EH (cell line): ENCODE data around the gene PRR4.
A peak's percentile ranks its signal among the peaks of the same experiment; 100 is the strongest.

Experiments
- DNase-seq: peaks from one replicate; pipeline ENCODE4 v3.0.0-alpha.2; 2015; ENCODE audit warnings: low read depth

The PRR4 gene, protein sequence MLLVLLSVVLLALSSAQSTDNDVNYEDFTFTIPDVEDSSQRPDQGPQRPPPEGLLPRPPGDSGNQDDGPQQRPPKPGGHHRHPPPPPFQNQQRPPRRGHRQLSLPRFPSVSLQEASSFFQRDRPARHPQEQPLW

DNA sequence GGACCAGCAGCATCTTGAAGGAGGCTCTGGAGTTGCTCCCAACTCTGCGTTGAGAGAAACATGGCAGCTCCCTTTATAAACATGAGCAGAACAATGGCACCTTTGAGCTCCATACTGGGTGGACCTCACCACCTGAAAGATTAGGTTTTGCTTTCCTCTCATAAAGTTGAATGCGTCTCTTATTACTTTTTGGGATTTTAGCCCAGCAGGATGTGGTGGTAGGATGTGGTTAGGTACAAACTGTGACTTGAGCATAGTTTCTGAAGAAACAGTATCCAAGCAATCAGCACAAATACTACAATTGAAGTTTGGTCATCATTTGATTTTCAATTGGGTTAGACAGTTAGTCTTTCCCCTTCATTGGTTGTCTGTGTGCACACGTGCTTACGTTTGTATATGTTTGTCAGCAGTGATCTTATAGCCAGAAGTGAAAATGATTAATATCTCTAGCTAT, at the start of gene PRR4:
PRR4 (minus strand) TSS at position 51 of the 454 bp plus-strand sequence; CDS start at position 13, 38 bp downstream.
- no peak for DNase-seq

DNA sequence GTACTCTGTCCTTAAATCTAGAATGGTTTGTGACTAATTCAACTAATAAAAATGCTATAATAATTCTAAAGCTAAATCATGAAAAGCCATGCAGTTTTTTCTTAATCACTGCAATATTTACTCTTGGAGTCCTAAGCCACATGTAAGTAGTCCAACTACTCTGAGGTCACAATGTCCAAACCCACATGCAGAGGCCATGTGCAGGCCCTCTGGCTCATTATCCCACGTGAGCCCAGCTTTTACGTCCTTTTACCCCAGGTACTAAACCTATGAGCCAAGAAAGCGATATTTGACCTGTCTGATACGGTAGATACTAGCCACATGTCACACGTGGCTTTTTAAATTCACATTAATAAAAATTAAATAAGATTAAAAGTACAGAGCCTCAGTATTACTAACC, 47.6 kb upstream of the PRR4 start:
- no peak for DNase-seq

DNA sequence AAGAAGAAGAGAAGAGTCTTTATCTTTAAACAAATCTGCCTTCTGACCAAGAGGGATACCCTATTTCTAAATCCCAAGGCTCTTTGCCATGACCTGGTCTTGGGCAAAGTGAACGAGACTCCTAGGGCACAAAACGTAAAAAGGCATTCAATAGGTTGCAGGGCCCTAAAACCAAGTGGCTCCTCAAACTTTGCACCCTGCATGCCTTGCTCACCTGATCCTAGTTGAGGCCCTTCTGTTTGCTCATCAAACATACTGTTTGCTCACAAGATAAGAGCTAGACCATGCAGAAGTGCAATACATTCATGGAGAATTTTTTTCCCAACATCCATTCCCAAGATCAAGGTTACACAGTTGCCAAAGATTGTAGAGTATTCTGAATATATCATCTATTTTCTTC, 42.7 kb upstream of the PRR4 start:
- no peak for DNase-seq

DNA sequence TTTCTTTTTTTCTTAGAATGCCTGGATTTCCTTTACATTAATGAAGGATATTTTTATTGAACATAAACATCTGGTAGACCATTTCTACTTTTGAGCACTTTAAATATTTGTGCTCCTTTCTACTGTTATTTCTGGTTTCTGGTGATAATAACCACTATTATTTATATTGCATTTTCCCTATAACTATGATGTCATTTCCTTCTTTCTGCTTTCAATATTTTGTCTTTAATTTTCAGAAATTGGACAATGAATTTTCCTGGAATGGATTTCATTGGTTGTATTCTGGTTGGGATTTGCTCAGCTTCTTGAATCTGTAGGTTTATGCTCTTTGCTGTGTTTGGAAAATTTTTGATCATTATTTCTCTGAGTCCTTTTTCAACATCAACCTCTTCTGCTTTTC, 40.0 kb upstream of the PRR4 start:
- DNase-seq, result no peak

DNA sequence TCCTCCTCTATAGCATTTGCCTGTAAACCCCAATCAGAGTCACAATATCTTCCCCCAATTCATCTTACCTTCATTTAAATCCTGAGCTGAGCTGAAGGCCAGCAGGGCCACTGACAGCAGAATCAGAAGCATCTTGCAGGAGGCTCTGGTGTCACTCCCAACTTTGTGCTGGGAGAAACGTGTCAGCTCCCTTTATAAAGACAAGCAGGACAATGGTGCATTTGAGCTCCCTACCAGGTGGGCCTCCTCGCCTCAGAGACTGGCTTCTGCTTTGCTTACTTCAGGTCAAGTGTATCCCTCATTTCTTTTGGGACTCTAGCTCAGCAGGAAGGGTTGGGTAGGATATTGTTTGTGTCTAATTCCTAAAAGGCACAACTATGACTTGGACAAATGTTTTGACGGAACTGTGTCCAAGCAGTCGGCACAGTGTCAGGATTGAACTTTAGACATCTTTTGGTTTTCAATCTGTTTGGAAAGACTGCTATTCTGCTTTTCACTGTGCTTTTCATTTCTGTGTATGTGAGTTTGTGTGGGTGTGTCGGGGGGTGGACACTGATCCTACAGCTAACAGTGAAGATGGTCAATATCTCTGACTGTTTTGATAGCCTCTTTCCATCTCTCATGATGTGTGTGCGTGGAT, 34.9 kb upstream of the PRR4 start, which contains the start of gene PRH1:
PRH1 (minus strand) TSS at position 170 of the 640 bp plus-strand sequence; CDS start at position 132, 38 bp downstream.
- no peak for DNase-seq

DNA sequence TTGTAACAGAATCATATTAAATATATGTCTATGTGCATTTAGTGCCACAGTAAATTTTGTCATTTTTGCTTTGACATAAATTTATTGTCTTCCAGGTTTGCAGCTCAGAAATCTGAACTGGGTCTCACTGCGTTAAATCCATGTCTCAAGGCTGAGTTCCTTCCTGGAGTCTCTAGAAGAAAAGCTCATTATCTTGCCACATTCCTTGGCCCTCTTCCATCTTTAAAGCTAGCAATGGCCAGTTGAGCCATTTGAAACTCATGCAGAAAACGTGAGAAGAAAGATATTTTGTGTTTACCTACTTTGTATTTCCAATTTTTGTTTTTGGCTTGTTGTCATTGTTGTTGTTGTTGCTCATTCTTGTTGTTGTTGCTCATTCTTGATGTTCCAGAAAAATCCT, 24.1 kb upstream of the PRR4 start:
- peak; percentile 33 for DNase-seq

DNA sequence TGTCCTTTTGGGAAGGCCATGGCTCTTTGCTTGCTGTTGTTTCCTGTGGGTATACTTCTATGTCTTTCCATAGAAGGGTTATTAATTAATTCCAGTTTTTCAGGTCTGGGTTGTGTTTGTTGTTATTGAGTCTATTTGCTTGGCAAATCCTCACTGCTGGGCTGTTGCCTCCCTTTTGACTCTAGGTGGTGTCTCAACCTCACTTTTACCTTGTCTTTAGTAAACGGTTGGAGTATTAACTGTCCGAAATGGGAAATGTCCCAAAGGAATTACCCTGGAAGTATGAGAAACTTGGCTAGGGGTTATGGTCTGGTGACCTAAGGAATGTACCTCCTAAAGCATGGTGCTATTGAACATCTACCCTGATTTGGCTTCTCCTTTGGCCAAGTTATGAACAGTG, 18.1 kb upstream of the PRR4 start:
- no peak for DNase-seq

DNA sequence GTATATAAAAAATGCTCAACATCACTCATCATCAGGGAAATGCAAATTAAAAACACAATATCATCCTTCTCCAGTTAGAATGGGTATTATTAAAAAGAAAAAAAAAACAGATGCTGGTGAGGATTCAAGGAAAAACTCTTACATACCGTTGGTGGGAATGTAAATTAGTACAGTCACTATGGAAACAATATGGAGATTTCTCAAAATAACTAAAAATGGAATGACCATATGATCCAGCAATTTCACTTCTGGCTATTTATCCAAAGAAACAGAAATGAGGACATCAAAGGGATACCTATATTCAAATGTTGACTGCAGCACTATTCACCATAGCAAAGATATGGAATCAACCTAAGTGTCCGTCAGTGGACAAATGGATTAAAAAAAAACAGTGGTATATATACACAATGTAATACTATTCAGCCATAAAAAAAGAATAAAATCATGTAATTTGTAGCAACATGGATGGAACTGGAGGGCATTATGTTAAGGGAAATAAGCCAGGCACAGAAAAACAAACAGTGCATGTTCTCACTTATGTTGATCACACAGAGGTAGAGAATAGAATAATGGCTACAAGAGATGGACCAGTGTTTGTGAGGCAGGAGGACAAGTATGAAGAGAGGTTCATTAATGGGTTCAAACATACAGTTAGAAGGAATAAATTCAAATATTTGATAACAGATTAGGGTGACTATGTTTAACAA, 14.4 kb upstream of the PRR4 start:
- peak; percentile 12 for DNase-seq

DNA sequence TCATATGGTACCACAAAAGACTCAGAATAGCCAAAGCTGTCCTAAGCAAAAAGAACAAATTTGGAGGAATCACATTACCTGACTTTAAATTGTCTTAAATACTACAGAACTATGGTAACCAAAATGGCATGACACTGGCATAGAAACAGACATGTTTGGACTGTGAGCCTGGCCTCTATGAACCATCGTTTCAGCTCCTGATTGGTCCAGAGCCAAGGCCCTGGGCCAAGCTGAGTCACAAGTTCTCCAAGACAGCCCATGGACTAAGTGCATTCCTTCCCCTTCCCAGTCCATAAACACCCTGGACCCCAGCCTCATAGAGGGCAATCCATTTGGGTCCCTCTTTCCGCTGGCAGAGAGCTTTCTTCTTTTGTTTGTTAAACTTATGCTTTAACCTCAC, 12.1 kb upstream of the PRR4 start:
- peak; percentile 32 for DNase-seq

DNA sequence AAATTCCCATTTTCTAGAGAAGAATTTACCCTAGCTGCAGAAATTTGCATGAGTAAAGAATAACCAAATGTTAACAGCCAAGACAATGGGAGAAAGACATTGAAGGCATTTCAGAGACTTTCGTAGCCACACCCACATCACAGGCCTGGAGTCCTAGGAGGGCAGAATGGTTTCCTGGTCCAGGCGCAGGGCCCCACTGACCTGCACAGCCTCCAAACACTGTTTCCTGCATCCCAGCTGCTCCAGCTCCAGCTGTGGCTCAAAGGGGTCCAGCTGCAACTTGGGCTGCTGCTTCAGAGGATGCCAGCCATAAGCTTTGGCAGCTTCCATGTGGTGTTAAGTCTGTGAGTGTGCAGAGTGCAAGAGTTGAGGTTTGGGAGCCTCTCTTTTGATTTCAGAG, 6.5 kb upstream of the PRR4 start:
- no peak for DNase-seq

DNA sequence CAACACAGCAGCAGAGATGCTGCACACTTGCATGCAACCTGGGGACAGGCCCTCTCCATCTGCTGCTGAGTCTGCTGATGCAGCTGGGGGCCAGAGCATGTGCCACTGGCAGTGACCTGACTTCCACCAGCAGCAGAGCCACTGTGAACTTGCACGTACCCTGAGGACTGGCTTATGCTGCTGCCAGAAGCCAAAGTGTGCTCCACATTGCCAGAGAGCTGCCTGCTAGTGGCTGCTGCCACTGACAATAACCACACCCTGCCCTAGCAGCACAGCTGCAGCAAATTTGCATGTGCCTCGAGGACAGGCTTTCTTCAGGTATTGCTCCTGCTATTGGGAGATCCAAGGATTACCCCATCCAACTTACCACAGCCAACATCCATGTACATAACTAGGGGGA, 4.5 kb upstream of the PRR4 start:
- DNase-seq, result no peak

DNA sequence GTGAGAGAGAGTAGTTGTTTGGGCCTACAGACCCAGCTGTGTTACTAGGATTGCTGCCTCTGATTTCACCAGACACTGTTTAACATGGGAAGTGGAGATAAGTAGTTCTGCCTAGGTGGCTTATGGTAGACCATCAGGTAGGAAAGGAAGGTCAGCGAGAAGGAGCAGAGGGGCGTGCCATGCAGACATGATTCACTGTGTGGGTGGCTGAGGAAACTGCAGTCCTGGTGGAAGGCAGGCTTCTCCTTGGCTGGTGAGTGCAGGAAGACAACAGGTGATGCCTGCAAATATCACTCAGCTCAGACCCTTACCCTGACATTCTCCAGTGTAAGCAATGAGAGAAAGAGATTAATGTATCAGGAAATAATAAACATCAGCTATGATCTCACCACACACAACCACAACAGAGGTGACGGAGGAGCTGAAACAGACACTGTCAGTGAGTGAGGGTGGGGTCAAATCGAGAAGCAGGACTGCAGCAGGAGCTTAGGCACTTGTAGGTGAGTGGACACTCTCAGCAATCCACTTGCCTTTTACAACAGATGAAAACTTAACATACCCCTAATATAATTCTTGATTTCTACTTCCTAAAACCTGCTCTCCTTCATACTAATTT, 2.1 kb upstream of the PRR4 start:
- DNase-seq, result no peak

DNA sequence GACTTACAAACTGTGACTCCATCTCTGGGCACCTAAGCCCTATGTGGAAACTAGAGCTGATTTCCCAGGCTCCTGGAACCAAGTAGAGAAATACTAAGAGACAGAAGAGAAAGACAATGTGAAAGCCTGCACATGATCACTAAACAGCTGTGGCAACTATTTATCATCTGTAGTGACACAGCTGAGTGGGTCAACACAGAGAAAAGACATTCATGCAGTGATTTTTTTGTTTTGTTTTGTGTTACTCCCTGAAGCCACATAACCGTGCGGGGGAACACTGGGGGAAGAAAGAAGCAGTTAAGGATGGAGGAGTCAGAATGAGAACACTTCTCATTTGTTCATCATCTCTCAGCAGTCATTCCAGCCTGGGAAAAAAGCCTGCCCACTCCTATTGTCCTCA, 1.5 kb downstream of the PRR4 start:
- no peak for DNase-seq

DNA sequence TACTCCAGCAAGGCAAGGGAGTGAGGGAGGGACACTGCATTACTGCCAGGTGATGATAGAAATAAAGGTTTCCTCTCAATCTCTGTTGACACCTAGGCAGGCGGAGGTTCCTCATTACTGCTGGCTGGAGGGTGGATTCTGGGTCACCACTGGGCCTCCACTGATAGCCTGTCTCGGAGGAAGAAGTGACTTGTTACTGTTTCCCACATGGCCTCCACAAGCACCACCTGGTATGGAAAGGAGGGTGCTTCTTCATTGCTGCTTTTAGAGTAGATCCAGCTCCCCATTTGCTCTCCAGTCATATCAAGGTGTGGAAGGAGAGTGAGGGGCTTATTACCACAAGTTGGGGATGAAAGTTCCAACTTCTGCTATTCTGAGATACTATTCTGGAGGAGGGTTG, 6.4 kb downstream of the PRR4 start:
- no peak for DNase-seq

DNA sequence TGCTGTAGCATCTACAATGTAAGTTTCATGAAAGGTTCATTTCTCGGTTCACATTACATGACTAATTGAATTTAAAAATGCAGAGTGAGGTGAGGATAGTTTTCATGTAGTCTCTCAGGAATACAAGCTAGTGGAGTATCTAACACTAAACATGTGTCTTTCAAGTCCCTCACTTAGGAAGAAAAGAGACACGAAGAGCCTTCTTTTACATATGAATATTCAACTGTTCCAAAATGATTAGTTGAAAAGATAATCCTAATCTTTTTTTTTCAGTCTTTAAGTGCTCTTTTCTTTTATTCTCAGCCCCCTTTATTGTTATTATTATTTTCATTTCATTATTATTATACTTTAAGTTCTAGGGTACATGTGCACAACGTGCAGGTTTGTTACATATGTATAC, 10.8 kb downstream of the PRR4 start:
- no peak for DNase-seq

DNA sequence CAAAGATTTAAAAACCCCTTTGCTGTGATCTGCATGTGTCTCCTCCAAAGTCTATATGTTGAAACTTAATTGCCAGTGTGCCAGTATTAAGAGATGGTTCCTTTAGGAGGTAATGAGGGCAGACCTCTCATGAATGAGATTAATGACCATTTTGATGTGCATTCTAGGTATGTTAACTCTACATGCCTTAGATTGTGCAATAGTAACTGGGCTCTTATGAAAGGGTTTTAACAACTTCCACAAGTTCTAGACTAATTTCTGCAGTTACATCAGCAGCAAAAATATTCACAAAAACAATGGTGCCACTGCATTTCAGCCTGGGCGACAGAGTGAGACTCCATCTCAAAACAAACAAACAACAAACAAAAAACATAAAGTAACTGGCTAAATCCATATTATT, 19.3 kb downstream of the PRR4 start:
- peak; percentile 26 for DNase-seq

DNA sequence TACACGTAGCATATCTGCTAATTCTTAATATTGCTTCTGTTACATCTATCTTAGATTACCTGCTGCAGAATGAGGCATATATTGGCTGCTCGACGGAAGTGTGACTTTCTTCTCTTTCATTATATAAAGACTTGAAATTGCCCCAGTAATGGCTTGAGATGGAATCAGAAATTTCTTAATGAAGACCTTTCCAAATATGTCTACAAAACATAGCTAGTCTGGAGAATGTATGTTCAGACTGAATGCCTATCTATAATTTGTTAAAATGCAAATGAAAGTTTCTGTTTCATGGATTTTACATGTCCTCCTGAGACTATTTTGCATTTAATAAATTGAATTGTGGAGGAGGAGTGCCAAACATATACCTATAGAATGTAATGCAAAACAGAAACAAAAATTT, 23.0 kb downstream of the PRR4 start, which contains the start of gene TAS2R10:
TAS2R10 (minus strand) TSS at position 101 of the 400 bp plus-strand sequence; CDS start at position 12, 89 bp downstream.
- DNase-seq, result no peak

DNA sequence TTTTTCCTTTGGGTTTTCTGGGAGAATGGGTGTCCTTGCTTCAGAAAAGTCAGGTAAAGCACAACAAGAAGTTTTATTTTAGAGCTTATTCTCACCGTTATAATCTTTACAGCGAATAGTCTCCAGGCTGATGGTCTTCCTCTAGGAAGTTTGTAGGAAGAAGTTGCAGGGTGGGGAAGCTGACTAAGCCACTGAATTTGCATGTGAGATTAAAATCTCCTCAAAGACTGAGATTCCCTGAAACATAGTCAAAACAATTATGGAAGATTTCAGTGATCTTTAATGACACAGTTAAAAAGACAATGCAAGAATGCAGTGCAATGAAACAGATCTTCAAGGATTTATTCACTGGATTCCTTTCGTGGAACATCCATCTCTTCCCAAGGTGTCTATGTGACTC, 24.3 kb downstream of the PRR4 start:
- DNase-seq, result peak; percentile 1

DNA sequence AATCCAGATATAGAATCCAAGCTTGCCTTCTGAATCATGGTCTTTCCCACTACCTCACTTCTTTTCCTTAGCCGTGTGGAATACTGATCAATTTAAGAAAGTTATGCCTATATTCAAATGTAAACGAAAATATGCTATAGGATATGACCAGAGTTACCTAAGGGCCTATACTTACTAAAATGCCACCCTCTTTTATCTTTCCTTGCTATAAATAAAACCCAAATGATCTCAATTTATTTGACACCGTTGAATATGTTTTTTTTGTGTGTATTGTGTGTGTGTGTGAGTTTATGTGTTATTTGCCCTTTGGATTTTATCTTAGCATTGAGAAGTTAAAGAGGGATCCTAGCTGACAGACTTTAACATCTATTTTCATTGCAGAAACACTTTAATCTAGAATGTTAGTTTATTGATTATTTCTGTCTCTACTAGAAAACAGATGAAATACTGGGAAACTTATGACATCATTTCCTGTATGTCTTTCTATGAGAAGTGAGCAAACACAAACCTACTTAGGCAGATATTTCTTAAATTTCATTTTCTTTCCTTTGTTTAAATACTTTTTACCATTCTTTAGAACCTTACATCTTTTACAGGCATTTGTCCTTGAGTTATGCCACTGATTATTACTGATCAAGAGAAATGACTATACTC, 37.3 kb downstream of the PRR4 start:
- DNase-seq, result no peak

DNA sequence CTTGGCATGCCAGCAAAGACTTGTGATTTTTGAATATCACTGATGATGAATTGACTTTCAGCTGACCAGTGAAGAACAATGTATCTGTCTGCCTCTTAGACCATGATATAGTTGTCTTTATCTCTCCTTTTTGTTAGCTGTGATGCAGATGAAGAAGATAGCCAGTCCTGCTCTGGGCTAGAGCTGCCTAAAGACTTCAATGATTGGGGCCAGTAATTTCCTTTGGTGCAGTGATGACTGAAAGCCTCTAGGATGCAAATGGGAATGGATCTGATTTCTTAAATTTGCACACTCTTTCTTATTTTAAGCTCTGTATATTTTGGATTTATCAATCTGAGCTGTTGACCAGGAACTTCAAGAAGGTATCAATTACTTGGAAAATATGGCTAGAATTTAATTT, 39.2 kb downstream of the PRR4 start, which contains the start of gene TAS2R9:
TAS2R9 (minus strand) TSS at position 101 of the 400 bp plus-strand sequence; CDS start at position 8, 93 bp downstream.
- no peak for DNase-seq

DNA sequence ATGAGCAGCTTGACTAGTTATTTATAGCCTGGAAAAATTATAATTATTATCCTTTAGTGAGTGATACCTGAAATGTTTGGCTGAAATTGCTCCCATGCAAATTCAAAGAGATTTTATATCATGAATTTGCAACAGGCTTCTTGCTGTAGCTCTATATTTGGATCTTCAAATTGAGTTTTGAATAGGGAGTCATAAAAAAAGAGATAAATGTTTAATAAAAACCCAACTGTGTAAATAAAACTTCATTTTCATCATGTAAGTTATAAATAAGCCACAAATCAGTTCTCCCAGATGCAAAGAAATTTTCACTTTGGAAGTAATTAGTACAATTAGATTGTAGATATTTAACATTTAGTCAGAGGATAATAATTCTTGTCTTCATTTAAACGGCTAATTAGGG, 42.1 kb downstream of the PRR4 start, which contains the start of gene TAS2R8:
TAS2R8 (minus strand) TSS at position 101 of the 400 bp plus-strand sequence. CDS start 306 bp downstream, outside the sequence.
- no peak for DNase-seq

DNA sequence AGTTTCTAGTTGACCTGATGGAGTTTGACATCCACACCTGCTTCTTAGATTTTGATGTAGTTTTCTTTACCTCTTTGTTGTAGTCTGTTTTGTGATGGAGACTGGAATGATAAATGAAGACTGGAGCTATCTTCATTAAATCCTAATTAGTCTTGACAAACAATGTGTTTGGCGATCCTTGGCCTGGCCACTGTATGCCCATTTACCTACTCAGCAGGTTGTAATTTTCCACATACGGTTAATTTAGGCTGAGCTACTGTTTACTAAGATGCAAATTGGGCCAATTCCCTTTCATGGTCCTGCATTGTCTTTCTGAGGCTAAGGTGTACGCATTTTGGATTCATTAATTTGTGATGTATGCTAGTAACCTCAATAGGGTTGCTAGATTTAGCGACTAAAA, 46.7 kb downstream of the PRR4 start, which contains the start of gene TAS2R7:
TAS2R7 (minus strand) TSS at position 41 of the 400 bp plus-strand sequence. CDS start 57 bp downstream, outside the sequence.
- no peak for DNase-seq
